NCI-H1417 (cell line): Measurements from ENCODE around the gene SYNGAP1.
A peak's percentile ranks its signal among the peaks of the same experiment; 100 is the strongest.
"Not testable (repeated sequence)": the region's sequence is repeated elsewhere in the genome, so short reads cannot be mapped to it uniquely, and the experiment has no call there.

Source experiments
- DNase-seq, 3 experiments: peaks; one replicate each; lab custom pipeline; 2025; lab: John Stamatoyannopoulos, UW

Gene SYNGAP1

GRCh38 chr6:33469661-33470060 lies 49.8 kb downstream of the SYNGAP1 start:
- no peak for DNase-seq

- no peak for DNase-seq
Observed at GRCh38 chr6:33477864-33478263, 58.0 kb downstream of the SYNGAP1 start.

DNA sequence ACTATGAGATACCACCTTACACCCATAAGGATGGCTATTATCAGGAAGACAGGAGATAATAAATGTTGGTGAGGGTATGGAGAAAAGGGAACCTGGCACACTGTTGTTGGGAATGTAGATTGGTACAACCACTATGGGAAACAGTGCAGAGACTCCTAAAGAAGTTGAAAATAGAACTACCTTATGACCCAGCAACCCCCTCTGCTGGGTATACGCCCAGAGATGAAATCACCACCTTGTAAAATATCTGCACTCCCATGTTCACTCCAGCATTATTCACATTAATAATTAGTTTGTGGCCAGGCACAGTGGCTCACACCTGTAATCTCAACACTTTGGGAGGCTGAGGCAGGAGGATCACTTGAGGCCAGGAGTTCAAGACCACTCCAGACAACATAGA lies 61.3 kb downstream of the SYNGAP1 start:
- no peak for DNase-seq

GRCh38 chr6:33482620-33483019 lies 62.8 kb downstream of the SYNGAP1 start:
- not testable (repeated sequence) for DNase-seq

GRCh38 chr6:33483678-33484077 lies 63.8 kb downstream of the SYNGAP1 start:
- DNase-seq: no peak

- DNase-seq: not testable (repeated sequence)
Observed at GRCh38 chr6:33484673-33485262, 64.9 kb downstream of the SYNGAP1 start.

DNA sequence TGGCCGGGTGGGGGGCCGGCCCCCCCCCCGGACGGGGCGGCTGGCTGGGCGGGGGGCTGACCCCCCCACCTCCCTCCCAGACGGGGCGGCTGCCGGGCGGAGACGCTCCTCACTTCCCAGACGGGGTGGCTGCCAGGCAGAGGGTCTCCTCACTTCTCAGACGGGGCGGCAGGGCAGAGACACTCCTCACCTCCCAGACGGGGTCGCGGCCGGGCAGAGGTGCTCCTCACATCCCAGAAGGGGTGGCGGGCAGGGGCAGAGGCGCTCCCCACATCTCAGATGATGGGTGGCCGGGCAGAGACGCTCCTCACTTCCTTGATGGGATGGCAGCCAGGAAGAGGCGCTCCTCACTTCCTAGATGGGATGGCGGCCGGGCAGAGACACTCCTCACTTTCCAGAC lies 65.8 kb downstream of the SYNGAP1 start:
- not testable (repeated sequence) for DNase-seq

DNA sequence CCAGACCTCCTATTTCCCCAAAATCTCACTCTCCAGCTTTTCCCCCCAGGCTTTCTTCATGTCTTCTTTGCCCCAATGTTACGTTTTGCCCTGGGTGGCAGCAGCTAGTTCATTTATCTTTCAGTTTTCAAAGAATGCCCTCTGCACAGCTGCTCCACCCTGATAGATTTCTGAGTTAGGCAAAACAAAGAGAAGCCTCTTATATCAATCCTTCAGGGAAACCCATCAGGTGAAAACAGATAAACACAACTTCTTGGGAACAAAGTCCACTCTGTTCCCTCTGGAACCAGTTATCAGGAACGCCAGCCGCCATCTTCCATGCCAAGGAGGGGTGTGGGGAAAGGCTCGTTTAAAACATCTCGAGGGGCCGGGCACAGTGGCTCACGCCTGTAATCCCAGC lies 68.5 kb downstream of the SYNGAP1 start:
- DNase-seq: no peak

DNA sequence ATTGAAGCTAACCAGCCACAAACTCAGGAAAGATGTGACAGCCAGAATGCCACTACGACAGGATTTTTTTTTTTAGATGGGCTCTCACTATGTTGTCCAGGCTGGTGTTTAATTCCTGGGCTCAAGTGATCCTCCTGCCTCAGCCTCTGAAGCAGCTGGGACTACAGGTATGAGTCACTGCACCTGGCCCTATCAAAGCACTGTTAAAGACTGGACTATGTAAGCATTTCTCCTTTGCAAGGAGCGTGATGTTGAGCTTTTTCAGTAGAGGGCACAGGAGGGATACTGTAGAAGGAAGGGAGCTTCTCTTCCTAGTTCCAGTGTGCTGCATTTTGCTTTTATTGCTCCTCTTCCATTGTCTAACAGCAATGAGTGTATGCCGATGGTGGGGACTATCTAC lies 70.3 kb downstream of the SYNGAP1 start:
- peak in 1 of 3 experiments; percentile 3 for DNase-seq

DNA sequence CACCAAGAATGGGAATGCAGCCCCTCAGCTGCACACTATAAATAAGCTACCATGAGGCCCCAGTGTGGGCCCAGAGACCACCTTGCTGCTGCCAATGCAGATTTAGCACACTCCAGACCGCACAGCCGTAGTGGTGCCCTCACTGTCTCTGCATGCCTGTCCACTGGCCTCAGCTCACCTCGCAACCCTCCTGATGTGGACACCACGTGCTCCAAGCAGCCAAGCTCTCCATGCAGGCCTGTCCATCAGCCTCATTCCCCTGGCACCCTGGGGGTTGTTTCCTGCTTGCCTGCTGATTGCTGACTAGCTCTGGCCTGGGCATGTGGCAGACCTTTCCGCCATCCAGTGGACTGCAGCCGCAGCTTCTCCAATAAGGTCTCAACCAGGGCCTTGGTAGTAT lies 70.8 kb downstream of the SYNGAP1 start:
- no peak for DNase-seq

DNA sequence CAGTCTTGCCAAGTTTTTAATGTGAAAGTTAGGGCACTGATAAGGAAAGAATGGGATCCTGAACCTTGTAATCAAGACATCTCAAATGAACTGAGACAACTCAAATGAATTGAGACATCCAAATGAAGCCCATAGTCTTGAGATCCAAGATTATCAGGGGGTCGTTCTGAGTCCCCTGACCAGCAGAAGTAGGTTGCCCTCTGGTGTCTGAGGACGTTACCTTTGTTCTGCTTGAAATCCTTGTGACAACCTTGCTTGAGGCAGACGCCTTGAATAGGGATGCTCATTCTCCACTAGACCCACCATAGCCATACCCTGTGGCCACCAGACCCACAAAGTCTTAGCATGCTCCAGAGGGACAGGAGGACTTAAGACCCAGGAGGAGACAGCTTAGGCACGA lies 72.2 kb downstream of the SYNGAP1 start:
- DNase-seq: peak in 1 of 3 experiments; percentile 8

DNA sequence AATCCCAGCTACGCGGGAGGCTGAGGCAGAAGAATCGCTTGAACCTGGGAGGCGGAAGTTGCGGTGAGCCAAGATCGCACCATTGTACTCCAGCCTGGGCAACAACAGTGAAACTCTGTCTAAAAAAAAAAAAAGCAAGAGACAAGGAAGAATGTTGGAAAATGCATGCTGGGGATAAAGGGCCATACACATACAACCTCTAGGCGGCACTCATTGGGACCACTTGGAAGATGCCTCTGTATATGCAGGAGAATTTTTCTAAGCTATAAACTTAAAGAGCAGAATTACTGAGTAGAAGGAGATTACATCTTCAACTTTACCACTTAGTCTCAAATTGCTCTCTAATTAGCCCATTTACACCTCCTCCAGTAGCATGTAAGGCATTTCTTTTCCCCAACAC lies 77.3 kb downstream of the SYNGAP1 start:
- DNase-seq: no peak

- no peak for DNase-seq
Observed at GRCh38 chr6:33502486-33502885, 82.6 kb downstream of the SYNGAP1 start.

DNA sequence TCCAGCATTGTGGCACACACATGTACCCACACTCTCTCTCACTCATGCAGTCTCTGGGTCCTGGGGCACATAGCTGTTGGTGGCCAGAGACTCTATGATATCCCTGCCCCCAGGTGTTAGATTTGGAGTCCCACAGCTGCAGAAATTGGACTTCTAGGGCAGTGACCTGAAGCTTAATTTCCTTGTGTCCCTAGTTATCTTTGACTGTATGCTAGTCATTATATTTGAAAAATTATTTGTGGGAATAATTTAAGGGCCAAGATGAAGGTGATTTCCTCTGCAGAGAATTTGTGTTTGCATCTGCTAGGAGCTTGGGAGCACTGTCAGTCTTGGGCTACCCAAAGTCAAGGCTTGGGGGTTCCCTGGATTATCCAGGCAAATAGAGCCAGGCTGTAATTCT lies 84.6 kb downstream of the SYNGAP1 start:
- no peak for DNase-seq
